ENCODE data around the gene SLX4. TPM values are rescaled to one million over a fixed set of nuclear protein-coding genes. Genes with fewer than 3 reads are reported as not detected.
A peak's percentile ranks its signal among the peaks of the same experiment; 100 is the strongest.

SLX4 gene
- total RNA-seq, 1 experiment from 2014 or later: 7.0 TPM

- peak; percentile 64 for TF ChIP-seq POLR2AphosphoS5 (IDR thresholded peaks at IDR 0.05; ENCODE audit: low read depth, low read length)
- no peak for TF ChIP-seq EZH2phosphoT487 (IDR thresholded peaks at IDR 0.05; ENCODE audit: borderline replicate concordance)
Measured at GRCh38 chr16:3646348-3646920, 35.0 kb upstream of the SLX4 start (continued).

GRCh38 chr16:3645504-3646347 lies 34.3 kb upstream of the SLX4 start:
- no peaks in the 10 kb centered on the region for H3K79me2 ChIP-seq (ENCODE audit: insufficient read depth, low read length)
- H3K9me2 ChIP-seq (ENCODE audit: insufficient read depth): no peaks in the 10 kb centered on the region
- CTCF ChIA-PET: interaction anchor here (0.7 to 1.0 kb wide), 2 partner anchors 8 kb away, joined by 3 read pairs; no protein-coding TSS in a partner anchor
- H3K4me2 ChIP-seq (ENCODE audit: low read length): peak overlapping the region; percentile 72
- no peaks in the 10 kb centered on the region for H4K20me1 ChIP-seq (ENCODE audit: insufficient read depth)
- H3K9me3 ChIP-seq (ENCODE audit: control insufficient read depth in 1 of 2, insufficient read depth in 1 of 2, low read depth in 1 of 2, low read length in 2 of 2): no peaks in the 10 kb centered on the region
- peak; percentile 30 for ATAC-seq
- BruUV-seq (replicated peaks): no TSS peak
- intact Hi-C loops (cut with micrococcal nuclease): no loop called here
- no peak overlapping the region for H2AFZ ChIP-seq (ENCODE audit: low read depth, low read length, poor library complexity, severe bottlenecking)
- peak overlapping the region; percentile 17; the same call in 1 of the 2 replicates for H3K9ac ChIP-seq (ENCODE audit: low read length)
- POLR2A ChIA-PET: no interaction called here
- DNase-seq (ENCODE audit: low read depth, low spot score): no peak
- H3K4me3 ChIP-seq (replicated peaks in 1 of 2; ENCODE audit: low read depth in 1 of 2, low read length in 2 of 2): peak overlapping the region in 1 of 2 experiments; percentile 32; a peak in 2 of 4 replicates
- H3K27me3 ChIP-seq (ENCODE audit: insufficient read depth, low read length): no peaks in the 10 kb centered on the region
- RAD21 ChIA-PET (ENCODE audit: low non-redundant PET in 1 of 2, low total read pairs in 2 of 2, uncharacterized antibody in 2 of 2, unreplicated experiment in 2 of 2): no interaction called here
- H3K36me3 ChIP-seq (ENCODE audit: control insufficient read depth in 1 of 2, insufficient read depth in 2 of 2, low read length in 2 of 2): no peaks in the 10 kb centered on the region
- H3K4me1 ChIP-seq (ENCODE audit: control insufficient read depth in 1 of 2, insufficient read depth in 2 of 2, low read length in 2 of 2): peaks cover 41 to 44% of the 10 kb centered on the region in 2 experiments
- peak overlapping the region; percentile 75 for H3K27ac ChIP-seq (ENCODE audit: low read depth, low read length)
- TF ChIP-seq ATF3 (IDR thresholded peaks at IDR 0.05): no peak
- TF ChIP-seq POLR2AphosphoS5 (IDR thresholded peaks at IDR 0.05; ENCODE audit: low read depth, low read length): no peak
- no peak for TF ChIP-seq EGR1 (IDR thresholded peaks at IDR 0.05; ENCODE audit: low read depth)

GRCh38 chr16:3645108-3645503 lies 33.7 kb upstream of the SLX4 start:
- intact Hi-C loops (cut with micrococcal nuclease): no loop called here
- peak overlapping the region; percentile 75; the same call in 1 of the 2 replicates for H3K27ac ChIP-seq (ENCODE audit: low read depth, low read length)
- POLR2A ChIA-PET: no interaction called here
- no peak for TF ChIP-seq CEBPB (IDR thresholded peaks at IDR 0.05; ENCODE audit: low read depth)
- TF ChIP-seq POLR2AphosphoS5 (IDR thresholded peaks at IDR 0.05; ENCODE audit: low read depth, low read length): no peak
- TF ChIP-seq EZH2phosphoT487 (IDR thresholded peaks at IDR 0.05; ENCODE audit: borderline replicate concordance): no peak
- TF ChIP-seq RAD21 (IDR thresholded peaks at IDR 0.05; ENCODE audit: low read depth): no peak
- no peak for TF ChIP-seq YY1 (IDR thresholded peaks at IDR 0.05; ENCODE audit: extremely low read depth, insufficient replicate concordance, low read depth, low read length)
- TF ChIP-seq TCF7L2 (IDR thresholded peaks at IDR 0.05; ENCODE audit: borderline replicate concordance, extremely low read depth, insufficient read depth, insufficient read length): no peak
- no peak for TF ChIP-seq ZNF274 (IDR thresholded peaks at IDR 0.05; ENCODE audit: low read depth, low read length)
- no peak for TF ChIP-seq EZH2 (IDR thresholded peaks at IDR 0.05)
- no peak for TF ChIP-seq REST (IDR thresholded peaks at IDR 0.05; ENCODE audit: low read depth)
- TF ChIP-seq SIN3A (IDR thresholded peaks at IDR 0.05; ENCODE audit: low read depth): no peak
- TF ChIP-seq EGR1 (IDR thresholded peaks at IDR 0.05; ENCODE audit: low read depth): no peak

More at GRCh38 chr16:3645108-3645503, 33.7 kb upstream of the SLX4 start:
- H3K27me3 ChIP-seq (ENCODE audit: insufficient read depth, low read length): no peaks in the 10 kb centered on the region
- no peaks in the 10 kb centered on the region for H3K36me3 ChIP-seq (ENCODE audit: control insufficient read depth in 1 of 2, insufficient read depth in 2 of 2, low read length in 2 of 2)
- no peaks in the 10 kb centered on the region for H3K9me3 ChIP-seq (ENCODE audit: control insufficient read depth in 1 of 2, insufficient read depth in 1 of 2, low read depth in 1 of 2, low read length in 2 of 2)
- H2AFZ ChIP-seq (ENCODE audit: low read depth, low read length, poor library complexity, severe bottlenecking): no peak overlapping the region
- RAD21 ChIA-PET (ENCODE audit: low non-redundant PET in 1 of 2, low total read pairs in 2 of 2, uncharacterized antibody in 2 of 2, unreplicated experiment in 2 of 2): no interaction called here
- H3K9ac ChIP-seq (ENCODE audit: low read length): no peak overlapping the region
- H3K4me2 ChIP-seq (ENCODE audit: low read length): no peak overlapping the region
- H3K79me2 ChIP-seq (ENCODE audit: insufficient read depth, low read length): no peaks in the 10 kb centered on the region
- peaks cover 41 to 44% of the 10 kb centered on the region in 2 experiments for H3K4me1 ChIP-seq (ENCODE audit: control insufficient read depth in 1 of 2, insufficient read depth in 2 of 2, low read length in 2 of 2)
- ATAC-seq: no peak
- no peak overlapping the region for H3K4me3 ChIP-seq (replicated peaks in 1 of 2; ENCODE audit: low read depth in 1 of 2, low read length in 2 of 2)
- H3K9me2 ChIP-seq (ENCODE audit: insufficient read depth): no peaks in the 10 kb centered on the region
- H4K20me1 ChIP-seq (ENCODE audit: insufficient read depth): no peaks in the 10 kb centered on the region
- CTCF ChIA-PET: interaction anchor here (0.9 kb wide), 1 partner anchor 9 kb away, joined by 3 read pairs; no protein-coding TSS in a partner anchor
- no peak for DNase-seq (ENCODE audit: low read depth, low spot score)
- no TSS peak for BruUV-seq (replicated peaks)
